H54 (cell line): ENCODE data around the gene TM4SF4.

Source experiments
- DNase-seq: peaks from one replicate; pipeline ENCODE4 v3.0.0; 2011; ENCODE audit warnings: low spot score, mixed read lengths; ENCODE audit not compliant: insufficient read length
- FAIRE-seq: peaks from 3 replicates; lab custom pipeline; 2011; peaks lifted over from hg19 to GRCh38; lab: Jason Lieb, UNC
- POLR2A ChIP-seq: IDR thresholded peaks from 2 replicates; pipeline ENCODE4 v1.6.1; 2011; ENCODE audit warnings: low read depth, mild to moderate bottlenecking, low read length

Gene TM4SF4

GRCh38 chr3:149551500-149551899 is 77.0 kb downstream of the TM4SF4 start:
- DNase-seq = no peak
- FAIRE-seq = no peak
- no peak for TF ChIP-seq POLR2A

GRCh38 chr3:149552700-149553099 is 78.2 kb downstream of the TM4SF4 start:
- peak; percentile 23 for FAIRE-seq
- no peak for TF ChIP-seq POLR2A

More at GRCh38 chr3:149552700-149553099, 78.2 kb downstream of the TM4SF4 start:
- DNase-seq = no peak
